PC-3 (cell line): ENCODE measurements around the gene LALBA. TPM values are rescaled to one million over a fixed set of nuclear protein-coding genes. Genes with fewer than 3 reads are reported as not detected.
"Not testable (repeated sequence)": the region's sequence is repeated elsewhere in the genome, so short reads cannot be mapped to it uniquely, and the experiment has no call there.

Source experiments
- ATAC-seq: fragments of 200-7000 bp; cut with Tn5 transposase; 2 replicates; pipeline ENCODE4 v1.9.1; 2020; ENCODE audit warnings: mild to moderate bottlenecking, moderate library complexity
- BruUV-seq: library from RNA; stranded (reverse); fragments of 400-500 nt; replicated peaks from 2 replicates; lab custom pipeline; 2021; lab: Mats Ljungman, UMichigan
- CTCF ChIA-PET: fragments of 300-600 bp; sonication (Branson Sonifier 250); formaldehyde crosslinking; loops from one replicate; lab custom pipeline; 2022; ENCODE audit warnings: antibody characterized with exemption; lab: Charles Lee
- POLR2A ChIA-PET: fragments of 300-600 bp; sonication (Branson Sonifier 250); formaldehyde crosslinking; loops from one replicate; lab custom pipeline; 2022; ENCODE audit warnings: antibody characterized with exemption; ENCODE audit not compliant: unreplicated experiment; lab: Charles Lee
- DNase-seq: peaks from one replicate; pipeline ENCODE4 v3.0.0-alpha.2; 2015
- H2AFZ ChIP-seq: fragments of 300-600 bp; sonication (generic); 2 replicates; pipeline ENCODE4 v1.6.0; 2016; ENCODE audit warnings: antibody characterized with exemption, low read length
- H3F3A ChIP-seq: fragments of 300-600 bp; sonication (generic); one replicate; pipeline ENCODE4 v1.6.0; 2017; ENCODE audit warnings: antibody characterized with exemption, low read length, control low read depth, mild to moderate bottlenecking; ENCODE audit not compliant: unreplicated experiment
- H3K27ac ChIP-seq: fragments of 300-600 bp; sonication (generic); 2 replicates; pipeline ENCODE4 v1.5.1; 2016; ENCODE audit warnings: mild to moderate bottlenecking, low read length
- H3K27me3 ChIP-seq: fragments of 300-600 bp; sonication (generic); 2 replicates; pipeline ENCODE4 v1.6.1; 2016; ENCODE audit warnings: low read length, mixed read lengths
- H3K36me3 ChIP-seq: fragments of 300-600 bp; sonication (generic); 2 replicates; pipeline ENCODE4 v1.6.1; 2016; ENCODE audit warnings: low read depth, mixed run types, low read length, mixed read lengths
- H3K4me1 ChIP-seq: fragments of 300-600 bp; sonication (generic); 2 replicates; pipeline ENCODE4 v1.5.1; 2016; ENCODE audit warnings: low read length; ENCODE audit not compliant: insufficient read depth
- H3K4me2 ChIP-seq: fragments of 300-600 bp; sonication (generic); 2 replicates; pipeline ENCODE4 v1.6.0; 2016; ENCODE audit warnings: low read length
- H3K4me3 ChIP-seq: fragments of 300-600 bp; sonication (generic); 2 replicates; pipeline ENCODE4 v1.5.1; 2016; ENCODE audit warnings: mild to moderate bottlenecking, low read length, mixed read lengths
- H3K79me2 ChIP-seq: fragments of 300-600 bp; sonication (generic); 2 replicates; pipeline ENCODE4 v1.6.1; 2017; ENCODE audit warnings: low read length, mixed read lengths
- H3K9ac ChIP-seq: fragments of 300-600 bp; sonication (generic); 2 replicates; pipeline ENCODE4 v1.6.0; 2016; ENCODE audit warnings: mild to moderate bottlenecking, low read length
- H3K9me2 ChIP-seq: fragments of 300-600 bp; sonication (generic); replicated peaks from 2 replicates; pipeline ENCODE4 v1.6.1; 2016; ENCODE audit warnings: mixed run types, low read length, mixed read lengths
- H3K9me3 ChIP-seq: fragments of 300-600 bp; sonication (generic); 2 replicates; pipeline ENCODE4 v1.6.1; 2016; ENCODE audit warnings: low read length, mixed read lengths
- H4K20me1 ChIP-seq: fragments of 300-600 bp; sonication (generic); 2 replicates; pipeline ENCODE4 v1.6.1; 2016; ENCODE audit warnings: low read length, mixed read lengths
- CTCF ChIP-seq: fragments of 300-600 bp; sonication (generic); conservative IDR thresholded peaks from 2 replicates; pipeline ENCODE4 v1.5.1; 2017; ENCODE audit warnings: antibody characterized with exemption, low read depth, mild to moderate bottlenecking, low read length
- EZH2 ChIP-seq: fragments of 300-600 bp; sonication (generic); IDR thresholded peaks from one replicate; pipeline ENCODE4 v1.6.1; 2017; ENCODE audit warnings: antibody characterized with exemption, mild to moderate bottlenecking, low read length; ENCODE audit not compliant: unreplicated experiment
- EZH2phosphoT487 ChIP-seq: fragments of 300-600 bp; sonication (generic); IDR thresholded peaks from 2 replicates; pipeline ENCODE4 v1.6.1; 2018; ENCODE audit warnings: mild to moderate bottlenecking, antibody characterized with exemption, low read length, borderline replicate concordance
- intact Hi-C: fragments of 100-400 bp; cut with micrococcal nuclease; formaldehyde crosslinking; loops from 2 replicates; pipeline ENCODE4 v1.9.0; 2023
- total RNA-seq: library from RNA; depleted of rRNA; stranded (reverse); fragments of >200 nt; gene quantifications from 2 replicates; pipeline ENCODE4 v1.2.3, GENCODE V29; 2014; rRNA removed

LALBA gene
- total RNA-seq, 1 experiment from 2014 or later, result not detected

DNA sequence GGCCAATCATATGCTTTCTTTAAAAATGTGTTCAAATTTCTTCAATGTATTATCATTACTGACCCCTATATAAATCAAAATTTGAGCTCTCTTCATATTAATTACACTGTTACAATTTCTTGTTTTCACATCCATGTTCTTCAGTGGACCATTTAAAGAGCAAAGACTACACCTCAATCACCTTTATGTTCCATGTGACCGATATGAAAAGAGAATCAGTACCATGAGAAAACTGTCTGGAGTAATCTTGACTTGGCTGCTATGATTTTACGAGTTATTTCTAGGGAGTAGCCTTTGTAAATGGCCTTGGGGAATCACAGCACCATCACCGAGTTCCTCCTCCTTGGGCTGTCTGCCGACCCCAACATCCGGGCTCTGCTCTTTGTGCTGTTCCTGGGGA, 44.5 kb downstream of the LALBA start, which contains the start of gene OR8S1:
Gene OR8S1 (plus strand): TSS at position 301 of the 400 bp plus-strand sequence. CDS start 0 bp downstream, at position 301.
- Histone ChIP-seq H2AFZ (no peak within 1 kb of the TSS), H3K4me2 (no peak within 1 kb of the TSS), H3K27ac (no peak within 1 kb of the TSS), H4K20me1 (no peaks in the 10 kb centered on the region), H3F3A (no peaks in the 10 kb centered on the region), H3K4me1 (no peaks in the 10 kb centered on the region), H3K4me3 (no peak within 1 kb of the TSS), H3K79me2 (no peaks in the 10 kb centered on the region), H3K9me3 (no peaks in the 10 kb centered on the region), H3K27me3 (peaks cover 73% of the 10 kb centered on the region), H3K9ac (no peak within 1 kb of the TSS), H3K36me3 (no peaks in the 10 kb centered on the region), H3K9me2 (no peaks in the 10 kb centered on the region)
- ChIA-PET POLR2A (no interaction called here), CTCF (no interaction called here)
- ATAC-seq (no peak), DNase-seq (no peak)
- no TSS peak for BruUV-seq
- TF ChIP-seq EZH2 (no peak), EZH2phosphoT487 (no peak), CTCF (no peak)
- intact Hi-C loops, result no loop called here

GRCh38 chr12:48520381-48520780, 49.5 kb downstream of the LALBA start:
- H3K4me1 ChIP-seq, H3K9ac ChIP-seq, H3K36me3 ChIP-seq, DNase-seq, ATAC-seq, CTCF ChIA-PET, H3K9me2 ChIP-seq, H3K79me2 ChIP-seq, H3K4me2 ChIP-seq, H3K27ac ChIP-seq, BruUV-seq, H4K20me1 ChIP-seq, H3K9me3 ChIP-seq, H3F3A ChIP-seq, H3K4me3 ChIP-seq, H2AFZ ChIP-seq, intact Hi-C loops, POLR2A ChIA-PET: not testable (repeated sequence)
- peaks cover 39% of the 10 kb centered on the region for H3K27me3 ChIP-seq

Other genes with a start within 250 kb of the LALBA start
- 10.9 and 12.6 TPM in 2 replicates for gene ZNF641, start 219.1 kb downstream of the LALBA start, total RNA-seq
- gene ANP32D, start 97.5 kb downstream of the LALBA start, total RNA-seq, result not detected in 2 replicates
- gene C12orf54, start 87.5 kb downstream of the LALBA start, total RNA-seq, result not detected in 2 replicates
- gene OR8S1, start 44.4 kb downstream of the LALBA start, total RNA-seq, result not detected in 2 replicates
- 33.3 and 33.4 TPM in 2 replicates for gene KANSL2, start 112.2 kb upstream of the LALBA start, total RNA-seq
- 15.1 and 20.7 TPM in 2 replicates for gene CCNT1, start 146.7 kb upstream of the LALBA start, total RNA-seq
- 19.0 and 24.4 TPM in 2 replicates for gene ADCY6, start 219.0 kb upstream of the LALBA start, total RNA-seq
- gene CACNB3, start 248.4 kb upstream of the LALBA start, total RNA-seq, result 21.4 and 32.9 TPM in 2 replicates